ENCODE results near the gene NTM. TPM values are rescaled to one million over a fixed set of nuclear protein-coding genes. Genes with fewer than 3 reads are reported as not detected.

NTM gene
- total and polyA plus RNA-seq, 2 donors (not counting 3 experiments of a cell fraction or from before 2014, with no cell fraction given): 1.00 to 1.1 TPM

DNA sequence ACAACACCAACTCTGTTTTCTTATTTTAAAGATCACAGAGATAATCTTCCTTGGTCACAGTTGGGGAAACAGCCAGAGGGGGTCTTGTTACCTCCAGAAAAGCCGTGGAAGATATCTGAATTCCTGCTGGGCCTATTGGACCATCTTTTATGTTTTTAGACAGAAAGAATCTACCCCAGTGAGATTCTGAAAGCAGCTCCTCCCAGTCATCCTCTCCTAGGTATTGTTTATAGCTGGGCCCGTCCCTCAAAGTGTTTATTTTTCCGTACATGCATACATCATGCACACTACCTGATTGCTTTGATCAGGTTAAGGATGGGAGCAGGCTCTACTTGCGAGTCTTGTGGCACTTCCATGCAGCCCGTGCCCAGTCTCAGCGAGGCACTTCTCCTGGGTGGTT, 742.4 kb downstream of the NTM start:
- FAIRE-seq (no peak), DNase-seq (ENCODE audit: low read depth, low spot score) (no peak)
- Histone ChIP-seq H3K4me2 (ENCODE audit: insufficient read depth, low read length) (no peak overlapping the region), H3K79me2 (ENCODE audit: control insufficient read depth, insufficient read depth, low read length) (no peaks in the 10 kb centered on the region), H2AFZ (ENCODE audit: low read depth, low read length) (no peak overlapping the region), H4K20me1 (replicated peaks; ENCODE audit: control insufficient read depth, extremely low read depth, insufficient read depth, low read length) (no peaks in the 10 kb centered on the region), H3K9me3 (replicated peaks; ENCODE audit: control insufficient read depth, insufficient read depth, low read length) (no peaks in the 10 kb centered on the region), H3K36me3 (ENCODE audit: control insufficient read depth in 2 of 2, extremely low read depth in 1 of 2, insufficient read depth in 2 of 2, low read length in 2 of 2) (no peaks in the 10 kb centered on the region), H3K27me3 (ENCODE audit: control insufficient read depth in 2 of 2, insufficient read depth in 2 of 2, low read length in 2 of 2) (no peaks in the 10 kb centered on the region), H3K4me3 (replicated peaks in 1 of 3; ENCODE audit: insufficient read depth in 1 of 3, low read depth in 1 of 3, low read length in 3 of 3) (no peak overlapping the region), H3K9me1 (replicated peaks; ENCODE audit: control insufficient read depth, extremely low read depth, insufficient read depth, low read length) (no peaks in the 10 kb centered on the region), H3K9ac (replicated peaks; ENCODE audit: extremely low read depth, insufficient read depth, low read length) (no peak overlapping the region), H3K27ac (ENCODE audit: insufficient read depth, low read depth, low read length) (no peak overlapping the region), H3K4me1 (ENCODE audit: control insufficient read depth, extremely low read depth, insufficient read depth, low read length) (peaks cover 9% of the 10 kb centered on the region)
- dilution Hi-C loops (cut with MboI; ENCODE audit: extremely low pct_ligation_motif_present, low sequenced_read_pairs): no loop called here
- intact Hi-C loops (cut with micrococcal nuclease): loop anchor here (5.0 kb wide), 3 partner anchors 41 to 366 kb away; no protein-coding TSS in a partner anchor
- CTCF ChIA-PET: interaction anchor here (1.0 to 4.1 kb wide), 5 partner anchors 9 to 951 kb away, joined by 3 to 35 read pairs (median 3); no protein-coding TSS in a partner anchor
- TF ChIP-seq FOS (IDR thresholded peaks at IDR 0.05; ENCODE audit: borderline replicate concordance, insufficient read depth, low read length): no peak
- TF ChIP-seq MYC (IDR thresholded peaks at IDR 0.05; ENCODE audit: low read depth, low read length): no peak
- TF ChIP-seq MAX (IDR thresholded peaks at IDR 0.05; ENCODE audit: insufficient read depth, insufficient read length): no peak
- TF ChIP-seq POLR2A (IDR thresholded peaks at IDR 0.05; ENCODE audit: low read depth, low read length): no peak
- no peak for TF ChIP-seq JUN (IDR thresholded peaks at IDR 0.05; ENCODE audit: borderline replicate concordance, insufficient read depth, insufficient read length, low read depth)
- TF ChIP-seq GATA2 (IDR thresholded peaks at IDR 0.05; ENCODE audit: insufficient read depth, insufficient read length, low read depth, low read length): no peak
- no peak for TF ChIP-seq POLR2AphosphoS5 (IDR thresholded peaks at IDR 0.05; ENCODE audit: insufficient read depth, low read depth, low read length)
- TF ChIP-seq EZH2 (IDR thresholded peaks at IDR 0.05; ENCODE audit: borderline replicate concordance, low read depth, low read length, severe bottlenecking): no peak
- TF ChIP-seq CTCF (IDR thresholded peaks at IDR 0.05; ENCODE audit: extremely low read depth in 1 of 2, insufficient read depth in 1 of 2, low read depth in 1 of 2, low read length in 2 of 2): no peak
- POLR2A ChIA-PET: no interaction called here
- no TSS peak for BruUV-seq (replicated peaks)

Measured in endothelial cell of umbilical vein (primary cell).